ENCODE measurements around the gene CBR3. TPM values are rescaled to one million over a fixed set of nuclear protein-coding genes. Genes with fewer than 3 reads are reported as not detected.

Gene CBR3
- total and polyA plus RNA-seq, 9 of the 15 experiments (the other 6 are each of a cell fraction or from before 2014, with no cell fraction given): not detected

GRCh38 chr21:36125512-36126207 is 9.2 kb upstream of the CBR3 start (continued):
- TF ChIP-seq, protein P1, sequence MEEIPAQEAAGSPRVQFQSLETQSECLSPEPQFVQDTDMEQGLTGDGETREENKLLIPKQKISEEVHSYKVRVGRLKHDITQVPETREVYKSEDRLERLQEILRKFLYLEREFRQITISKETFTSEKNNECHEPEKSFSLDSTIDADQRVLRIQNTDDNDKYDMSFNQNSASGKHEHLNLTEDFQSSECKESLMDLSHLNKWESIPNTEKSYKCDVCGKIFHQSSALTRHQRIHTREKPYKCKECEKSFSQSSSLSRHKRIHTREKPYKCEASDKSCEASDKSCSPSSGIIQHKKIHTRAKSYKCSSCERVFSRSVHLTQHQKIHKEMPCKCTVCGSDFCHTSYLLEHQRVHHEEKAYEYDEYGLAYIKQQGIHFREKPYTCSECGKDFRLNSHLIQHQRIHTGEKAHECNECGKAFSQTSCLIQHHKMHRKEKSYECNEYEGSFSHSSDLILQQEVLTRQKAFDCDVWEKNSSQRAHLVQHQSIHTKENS (CRISPR knock-in tag; IDR thresholded peaks at IDR 0.05): no peak
- TF ChIP-seq, protein P2, sequence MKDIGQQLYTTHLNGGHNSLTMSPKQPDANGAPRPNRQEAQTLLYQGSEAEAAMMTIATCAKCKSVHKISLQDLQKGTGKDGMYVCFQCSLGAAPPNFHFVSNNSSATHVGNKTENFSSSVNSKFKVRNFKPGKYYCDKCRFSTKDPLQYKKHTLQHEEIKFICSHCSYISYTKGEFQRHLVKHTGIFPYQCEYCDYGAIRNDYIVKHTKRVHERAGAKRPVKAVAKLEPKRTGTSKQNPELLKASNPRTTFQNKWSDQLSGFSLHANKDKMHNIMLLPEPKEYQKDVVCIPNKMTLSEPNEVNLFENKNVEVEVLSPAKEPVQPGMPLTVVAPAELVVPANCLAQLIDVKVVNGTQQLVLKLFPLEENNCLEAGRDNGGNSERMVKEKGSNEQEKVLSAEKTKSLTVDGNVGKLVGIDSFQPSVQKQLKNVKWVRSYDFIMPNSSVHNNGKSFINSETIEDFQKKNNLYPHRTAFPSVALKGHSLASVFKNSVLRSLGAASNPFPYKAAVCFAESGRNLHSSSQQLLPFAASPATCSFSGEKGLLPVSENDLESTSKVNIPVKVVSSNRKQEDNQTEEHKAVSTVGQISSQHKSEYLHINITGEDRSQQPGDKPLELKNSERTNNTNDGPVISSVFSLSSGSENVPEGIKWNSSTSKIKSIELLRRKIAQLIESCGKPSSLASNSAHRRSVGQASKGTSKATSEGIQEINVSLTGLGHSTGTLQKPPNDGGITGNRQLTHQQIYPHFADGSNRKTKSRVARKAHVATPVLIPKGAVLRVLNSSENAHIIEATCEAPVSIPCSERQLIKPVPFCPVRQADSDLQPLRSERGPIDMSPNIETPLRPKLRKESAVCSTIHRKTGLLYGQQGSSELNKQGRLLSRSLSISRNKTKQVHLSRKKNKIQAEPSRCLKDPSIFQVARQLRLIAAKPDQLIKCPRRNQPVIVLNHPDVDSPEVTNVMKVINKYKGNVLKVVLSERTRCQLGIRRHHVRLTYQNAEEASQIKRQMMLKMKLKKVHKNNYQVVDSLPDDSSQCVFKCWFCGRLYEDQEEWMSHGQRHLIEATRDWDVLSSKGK (CRISPR knock-in tag; IDR thresholded peaks at IDR 0.05): no peak
- TF ChIP-seq HIVEP1 (CRISPR knock-in tag; IDR thresholded peaks at IDR 0.05) (no peak), MCM2 (IDR thresholded peaks at IDR 0.05; ENCODE audit: low read depth) (no peak), ZBTB49 (CRISPR knock-in tag; IDR thresholded peaks at IDR 0.05; ENCODE audit: borderline replicate concordance) (no peak), SIRT6 (IDR thresholded peaks at IDR 0.05; ENCODE audit: low read depth, low read length) (no peak), CBX5 (IDR thresholded peaks at IDR 0.05; ENCODE audit: borderline replicate concordance, low read depth) (no peak), TCF3 (CRISPR knock-in tag; IDR thresholded peaks at IDR 0.05) (no peak), NFYB (IDR thresholded peaks at IDR 0.05; ENCODE audit: extremely low read depth, insufficient read length) (no peak), ELK1 (CRISPR knock-in tag; IDR thresholded peaks at IDR 0.05) (no peak)
- TF ChIP-seq, protein P3, sequence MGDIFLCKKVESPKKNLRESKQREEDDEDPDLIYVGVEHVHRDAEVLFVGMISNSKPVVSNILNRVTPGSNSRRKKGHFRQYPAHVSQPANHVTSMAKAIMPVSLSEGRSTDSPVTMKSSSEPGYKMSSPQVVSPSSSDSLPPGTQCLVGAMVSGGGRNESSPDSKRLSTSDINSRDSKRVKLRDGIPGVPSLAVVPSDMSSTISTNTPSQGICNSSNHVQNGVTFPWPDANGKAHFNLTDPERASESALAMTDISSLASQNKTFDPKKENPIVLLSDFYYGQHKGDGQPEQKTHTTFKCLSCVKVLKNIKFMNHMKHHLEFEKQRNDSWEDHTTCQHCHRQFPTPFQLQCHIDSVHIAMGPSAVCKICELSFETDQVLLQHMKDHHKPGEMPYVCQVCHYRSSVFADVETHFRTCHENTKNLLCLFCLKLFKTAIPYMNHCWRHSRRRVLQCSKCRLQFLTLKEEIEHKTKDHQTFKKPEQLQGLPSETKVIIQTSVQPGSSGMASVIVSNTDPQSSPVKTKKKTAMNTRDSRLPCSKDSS (IDR thresholded peaks at IDR 0.05; ENCODE audit: low read depth, partially characterized antibody): no peak

Data from K562 (cell line).